HUES48 (cell line): ENCODE data around the gene CAPN5.

Source experiments
- H3K27ac ChIP-seq: one replicate; pipeline ENCODE4 v1.7.0; 2013; ENCODE audit warnings: low read depth, low read length, inconsistent platforms
- H3K27me3 ChIP-seq: 2 replicates; pipeline ENCODE4 v1.6.1; 2013; ENCODE audit warnings: mild to moderate bottlenecking, low read length; ENCODE audit not compliant: control insufficient read depth, insufficient read depth
- H3K36me3 ChIP-seq: 2 replicates; pipeline ENCODE4 v1.6.1; 2013; ENCODE audit warnings: low read length; ENCODE audit not compliant: control insufficient read depth, insufficient read depth
- H3K4me1 ChIP-seq: 2 replicates; pipeline ENCODE4 v1.6.1; 2013; ENCODE audit warnings: mild to moderate bottlenecking, low read length; ENCODE audit not compliant: control insufficient read depth, insufficient read depth
- H3K4me3 ChIP-seq: 2 replicates; pipeline ENCODE4 v1.5.1; 2013; ENCODE audit warnings: mild to moderate bottlenecking, low read depth, low read length
- H3K9ac ChIP-seq: 2 replicates; pipeline ENCODE4 v1.6.1; 2013; ENCODE audit warnings: mild to moderate bottlenecking, low read depth, low read length, moderate library complexity
- H3K9me3 ChIP-seq: 2 replicates; pipeline ENCODE4 v1.6.1; 2013; ENCODE audit warnings: low read length; ENCODE audit not compliant: control insufficient read depth, insufficient read depth

Gene CAPN5

DNA sequence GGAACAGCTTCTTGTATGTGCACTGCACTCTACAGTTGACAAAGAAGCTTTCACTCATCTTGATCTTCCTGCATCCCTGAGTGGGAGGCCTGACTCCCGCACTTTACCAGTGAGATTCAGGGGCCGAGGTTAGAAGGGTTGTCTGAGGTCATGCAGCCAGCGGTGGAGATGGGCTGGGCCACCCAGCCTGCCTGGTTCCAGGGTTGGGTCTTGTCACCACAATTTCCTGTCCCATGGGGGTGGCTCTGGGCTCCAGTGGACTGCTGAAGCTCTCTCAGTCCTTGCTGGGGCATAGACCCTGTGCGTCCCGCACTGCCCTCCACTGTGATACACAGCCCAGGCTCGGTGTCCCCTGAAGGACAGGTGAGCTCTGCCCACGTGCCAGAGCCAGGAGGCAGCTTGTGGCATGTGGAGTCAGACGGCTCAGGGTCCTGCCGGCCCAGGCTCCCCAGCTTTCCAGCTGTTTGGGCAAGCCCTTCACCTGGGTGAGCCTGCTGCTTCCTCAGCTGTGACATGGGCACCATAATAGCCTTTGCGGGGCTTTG lies 54.4 kb downstream of the CAPN5 start:
- no peaks in the 10 kb centered on the region for H3K4me1 ChIP-seq
- H3K9ac ChIP-seq: no peak overlapping the region
- no peaks in the 10 kb centered on the region for H3K9me3 ChIP-seq
- no peak overlapping the region for H3K27ac ChIP-seq
- H3K27me3 ChIP-seq: no peaks in the 10 kb centered on the region
- H3K36me3 ChIP-seq: peaks cover 31% of the 10 kb centered on the region; the same call in 1 of the 2 replicates
- H3K4me3 ChIP-seq: no peak overlapping the region

DNA sequence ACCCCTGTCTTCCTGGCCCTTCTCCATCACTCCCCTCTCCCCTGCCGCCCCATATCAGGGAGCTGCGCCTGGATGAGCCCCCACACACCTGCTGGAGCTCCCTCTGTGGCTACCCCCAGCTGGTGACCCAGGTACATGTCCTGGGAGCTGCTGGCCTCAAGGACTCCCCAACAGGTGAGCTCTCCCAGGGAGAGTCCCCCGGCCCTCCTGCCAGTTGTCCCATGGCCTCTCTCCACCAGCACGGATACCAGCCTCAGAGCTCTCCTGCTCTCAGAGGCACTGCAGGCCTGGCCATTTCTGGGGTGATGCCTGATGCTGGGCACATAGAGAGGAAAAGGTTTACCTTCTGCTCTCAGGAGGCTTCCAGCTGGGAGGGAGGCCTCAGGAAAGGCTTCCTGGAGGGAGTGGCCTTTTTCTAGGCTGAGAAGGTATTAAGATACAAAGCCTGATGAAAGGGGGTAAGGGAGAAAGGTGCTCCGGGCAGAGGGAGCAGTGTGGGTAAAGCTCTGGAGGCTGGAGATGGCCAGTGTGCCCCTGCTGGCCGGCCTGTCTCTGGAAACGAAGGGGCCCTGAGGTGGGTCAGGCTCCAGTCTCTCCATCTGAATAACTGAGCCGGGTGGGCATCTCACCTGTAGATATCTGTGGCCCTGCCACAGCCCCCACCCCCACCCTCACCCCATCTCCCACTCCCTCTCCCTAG lies 55.3 kb downstream of the CAPN5 start:
- H3K9ac ChIP-seq: no peak overlapping the region
- no peaks in the 10 kb centered on the region for H3K27me3 ChIP-seq
- H3K36me3 ChIP-seq: peaks cover 31% of the 10 kb centered on the region; the same call in 1 of the 2 replicates
- H3K27ac ChIP-seq: no peak overlapping the region
- H3K4me3 ChIP-seq: no peak overlapping the region
- H3K4me1 ChIP-seq: 0 out of 2 replicates have a peak, but pooled peaks cover 6% of the 10 kb centered on the region
- H3K9me3 ChIP-seq: no peaks in the 10 kb centered on the region

DNA sequence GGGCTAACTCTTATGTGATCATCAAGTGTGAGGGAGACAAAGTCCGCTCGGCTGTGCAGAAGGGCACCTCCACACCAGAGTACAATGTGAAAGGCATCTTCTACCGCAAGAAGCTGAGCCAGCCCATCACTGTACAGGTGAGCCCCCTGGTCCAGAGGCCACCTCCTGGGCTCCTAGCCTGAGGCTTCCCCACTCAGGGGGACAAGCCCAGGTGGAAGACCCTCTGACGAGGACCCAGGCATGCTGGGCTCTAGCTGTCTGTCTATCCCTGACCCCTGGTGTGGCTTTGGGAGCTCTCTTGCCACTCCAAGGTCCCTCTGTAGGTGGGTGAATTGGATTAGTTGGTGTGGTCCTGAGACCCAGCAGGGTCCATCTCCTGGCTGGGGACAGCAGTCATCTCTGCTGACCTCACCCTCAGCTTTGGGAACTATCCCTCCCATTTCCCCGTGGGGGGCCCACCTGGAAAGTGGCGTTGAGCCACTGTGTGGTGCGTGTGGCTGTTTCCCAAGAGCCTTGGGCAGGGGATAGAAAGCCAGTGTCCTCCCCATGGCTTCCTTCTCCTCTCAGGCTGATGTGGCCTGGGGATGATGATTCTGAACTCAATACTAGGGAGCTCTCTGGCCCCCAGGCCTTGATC lies 55.9 kb downstream of the CAPN5 start:
- Histone ChIP-seq H3K9ac (no peak overlapping the region), H3K36me3 (peaks cover 31% of the 10 kb centered on the region; the same call in 1 of the 2 replicates), H3K9me3 (no peaks in the 10 kb centered on the region), H3K27me3 (no peaks in the 10 kb centered on the region), H3K4me1 (peaks cover 10% of the 10 kb centered on the region), H3K27ac (no peak overlapping the region), H3K4me3 (no peak overlapping the region)

DNA sequence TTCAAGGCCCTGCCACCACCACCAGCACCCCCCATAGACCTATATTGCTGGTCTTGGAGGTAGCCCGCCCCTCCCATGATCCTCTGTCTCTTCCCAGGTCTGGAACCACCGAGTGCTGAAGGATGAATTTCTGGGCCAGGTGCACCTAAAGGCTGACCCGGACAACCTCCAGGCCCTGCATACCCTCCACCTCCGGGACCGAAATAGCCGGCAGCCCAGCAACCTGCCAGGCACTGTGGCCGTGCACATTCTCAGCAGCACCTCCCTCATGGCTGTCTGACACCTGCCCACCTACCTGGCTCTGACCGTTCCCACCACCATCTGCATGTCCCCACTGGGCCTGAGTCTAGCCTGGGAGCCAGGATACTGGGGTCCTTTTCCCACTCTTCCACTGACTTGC lies 56.8 kb downstream of the CAPN5 start:
- Histone ChIP-seq H3K36me3 (peaks cover 26% of the 10 kb centered on the region; the same call in 1 of the 2 replicates), H3K27me3 (no peaks in the 10 kb centered on the region), H3K4me1 (peaks cover 18% of the 10 kb centered on the region), H3K27ac (no peak overlapping the region), H3K4me3 (no peak overlapping the region), H3K9ac (no peak overlapping the region), H3K9me3 (no peaks in the 10 kb centered on the region)

DNA sequence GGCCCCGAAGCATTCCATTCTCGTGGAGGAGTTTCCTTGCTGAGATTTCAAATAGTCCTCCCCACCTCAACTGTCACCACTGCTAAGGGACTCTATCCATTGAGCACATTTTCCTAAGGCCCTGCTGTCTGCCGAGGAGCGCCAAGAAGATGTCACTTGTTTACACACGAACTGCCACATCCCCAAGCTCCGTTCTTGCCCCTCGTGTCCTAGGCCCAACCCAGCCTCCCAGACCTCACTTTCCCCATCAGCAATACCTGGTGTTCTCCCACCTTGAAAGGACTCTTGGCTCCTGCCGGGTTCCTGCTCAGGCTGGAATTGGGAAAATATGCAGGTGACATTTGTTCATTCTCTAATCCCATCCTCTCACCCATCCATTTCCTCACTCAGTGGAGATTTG lies 57.3 kb downstream of the CAPN5 start:
- Histone ChIP-seq H3K4me1 (peaks cover 18% of the 10 kb centered on the region), H3K27ac (no peak overlapping the region), H3K27me3 (no peaks in the 10 kb centered on the region), H3K36me3 (peaks cover 24% of the 10 kb centered on the region; the same call in 1 of the 2 replicates), H3K4me3 (no peak overlapping the region), H3K9me3 (no peaks in the 10 kb centered on the region), H3K9ac (no peak overlapping the region)

DNA sequence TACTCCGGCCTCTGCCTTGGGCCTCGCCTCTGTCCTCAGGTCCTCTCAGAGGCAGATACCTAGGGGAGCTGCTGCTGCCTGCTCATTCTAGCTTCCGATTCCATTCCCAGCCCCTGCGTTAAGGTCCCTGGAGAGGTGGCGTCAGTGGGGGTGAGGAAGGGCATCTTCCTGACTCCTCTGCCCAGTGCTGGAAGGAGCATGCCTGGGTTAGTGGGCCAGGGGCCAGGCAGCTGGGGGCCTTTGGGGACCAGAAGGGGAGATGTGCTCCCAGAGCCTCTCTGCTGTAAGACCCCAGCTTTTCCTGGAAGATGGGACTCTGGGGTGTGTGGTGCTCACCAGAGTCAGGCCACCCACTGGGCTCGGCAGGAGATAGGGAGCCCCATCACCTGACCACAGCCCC lies 57.7 kb downstream of the CAPN5 start:
- Histone ChIP-seq H3K4me1 (peaks cover 18% of the 10 kb centered on the region), H3K9ac (no peak overlapping the region), H3K9me3 (no peaks in the 10 kb centered on the region), H3K4me3 (no peak overlapping the region), H3K36me3 (peaks cover 20% of the 10 kb centered on the region; the same call in 1 of the 2 replicates), H3K27ac (no peak overlapping the region), H3K27me3 (no peaks in the 10 kb centered on the region)

DNA sequence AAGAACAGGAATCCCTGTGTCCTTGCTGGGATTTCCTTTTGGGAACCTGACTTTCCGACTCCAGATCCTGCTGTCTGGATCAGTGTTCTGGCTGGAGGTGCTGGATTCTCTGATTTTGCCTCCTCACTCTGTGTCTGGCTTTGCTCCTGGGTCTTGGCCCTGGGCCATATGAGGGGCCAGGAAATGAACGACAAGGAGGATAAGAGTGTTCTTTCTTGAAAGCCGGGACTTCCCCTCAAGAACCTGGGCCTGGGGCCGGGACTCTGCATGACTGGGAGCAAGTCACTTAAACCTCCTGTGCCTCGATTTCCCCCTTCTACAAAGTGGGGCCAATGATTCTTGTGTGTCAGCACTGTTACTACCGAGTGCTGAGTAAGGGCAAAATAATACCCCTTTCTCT lies 58.4 kb downstream of the CAPN5 start:
- Histone ChIP-seq H3K4me1 (peaks cover 18% of the 10 kb centered on the region), H3K27me3 (no peaks in the 10 kb centered on the region), H3K9ac (no peak overlapping the region), H3K36me3 (peaks cover 16% of the 10 kb centered on the region; the same call in 1 of the 2 replicates), H3K27ac (no peak overlapping the region), H3K4me3 (no peak overlapping the region), H3K9me3 (no peaks in the 10 kb centered on the region)

DNA sequence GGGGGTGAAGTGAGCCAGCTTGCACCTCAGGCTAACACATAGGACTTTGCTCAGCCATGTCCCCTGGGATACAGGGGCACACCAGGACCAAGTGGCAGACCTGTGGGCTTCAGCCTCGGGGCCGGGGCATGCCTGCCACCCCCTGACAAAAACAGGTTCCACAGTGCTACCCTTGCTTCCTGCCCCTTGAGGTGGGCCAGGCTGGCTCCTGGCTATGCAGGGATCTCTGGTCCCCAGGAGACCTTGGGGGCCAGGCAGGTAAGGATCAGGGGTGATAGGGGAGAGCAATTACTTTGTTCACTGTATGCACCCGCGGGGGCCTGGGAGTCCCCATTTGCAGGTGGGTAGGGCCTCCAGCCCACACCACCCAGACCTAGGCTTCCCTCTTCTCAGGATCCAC lies 58.9 kb downstream of the CAPN5 start:
- no peaks in the 10 kb centered on the region for H3K27me3 ChIP-seq
- H3K9me3 ChIP-seq: no peaks in the 10 kb centered on the region
- peaks cover 16% of the 10 kb centered on the region; the same call in 1 of the 2 replicates for H3K36me3 ChIP-seq
- no peak overlapping the region for H3K9ac ChIP-seq
- H3K4me3 ChIP-seq: no peak overlapping the region
- H3K4me1 ChIP-seq: peaks cover 18% of the 10 kb centered on the region
- no peak overlapping the region for H3K27ac ChIP-seq

DNA sequence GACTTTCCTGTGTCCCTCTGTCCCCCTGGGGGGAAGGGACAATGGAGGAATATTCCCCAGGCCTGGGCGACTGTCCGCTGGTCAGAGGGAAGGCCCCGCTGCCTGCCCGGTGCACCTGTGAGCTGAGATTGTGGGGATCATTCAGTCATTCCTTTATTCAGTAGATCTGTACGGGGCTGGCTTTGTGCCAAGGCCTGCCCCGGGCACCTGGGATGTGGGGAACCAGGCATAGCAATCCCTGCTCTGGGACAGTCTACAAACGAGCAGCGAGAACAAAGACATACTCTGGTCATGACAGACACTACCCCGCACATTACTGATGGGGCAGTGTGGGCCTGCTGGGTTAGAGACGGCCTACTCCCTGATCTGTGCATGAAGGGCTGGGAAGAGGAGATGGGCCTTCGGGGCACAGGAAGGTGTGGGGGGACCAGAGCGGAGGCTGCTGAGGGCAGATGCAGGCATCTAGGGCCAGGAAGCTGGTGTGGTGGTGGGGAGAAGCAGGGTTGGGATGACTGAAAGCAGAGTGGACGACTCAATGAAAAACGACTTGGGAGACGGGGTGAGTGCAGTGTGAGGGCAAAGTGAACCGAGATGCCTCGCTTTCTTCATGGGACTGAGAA lies 59.5 kb downstream of the CAPN5 start:
- Histone ChIP-seq H3K27me3 (no peaks in the 10 kb centered on the region), H3K9me3 (no peaks in the 10 kb centered on the region), H3K27ac (no peak overlapping the region), H3K4me1 (peaks cover 18% of the 10 kb centered on the region), H3K36me3 (peaks cover 12% of the 10 kb centered on the region; the same call in 1 of the 2 replicates), H3K4me3 (peak overlapping the region; percentile 61; the same call in 1 of the 2 replicates), H3K9ac (no peak overlapping the region)

DNA sequence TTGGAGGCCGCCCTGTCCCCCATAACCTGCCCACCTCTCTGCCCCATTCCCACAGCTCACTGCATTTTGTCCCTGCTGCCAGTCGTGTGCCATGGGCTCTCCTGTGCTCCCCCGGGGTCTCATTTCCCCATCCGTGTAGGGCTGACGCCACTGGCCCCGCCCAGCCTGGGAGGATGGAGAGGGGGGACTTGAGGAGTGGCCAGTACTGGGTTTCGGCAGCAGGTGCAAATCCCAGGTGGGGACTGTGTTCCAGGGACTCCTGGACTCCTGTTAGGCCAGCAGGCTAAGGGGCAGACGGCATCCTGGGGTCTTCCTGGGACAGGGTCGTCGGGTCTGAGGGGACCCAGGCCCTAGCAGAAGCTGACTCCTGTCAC lies 60.1 kb downstream of the CAPN5 start:
- no peaks in the 10 kb centered on the region for H3K27me3 ChIP-seq
- no peak overlapping the region for H3K9ac ChIP-seq
- no peaks in the 10 kb centered on the region for H3K9me3 ChIP-seq
- H3K36me3 ChIP-seq: peaks cover 12% of the 10 kb centered on the region; the same call in 1 of the 2 replicates
- H3K4me1 ChIP-seq: peaks cover 18% of the 10 kb centered on the region
- H3K27ac ChIP-seq: no peak overlapping the region
- H3K4me3 ChIP-seq: peak overlapping the region; percentile 61
